Measurements from ENCODE around the gene NDC80.

The NDC80 gene

GRCh38 chr18:2651981-2652380, 80.6 kb downstream of the NDC80 start:
- DNase-seq (ENCODE audit: extremely low spot score), result no peak

GRCh38 chr18:2653467-2653866, 82.1 kb downstream of the NDC80 start:
- ChIA-PET CTCF (no interaction called here), POLR2A (interaction anchor here (1.1 kb wide), 1 partner anchor 16 kb away, joined by 3 read pairs; no protein-coding TSS in a partner anchor)
- TF ChIP-seq LEF1 (IDR thresholded peaks at IDR 0.05; ENCODE audit: borderline replicate concordance) (no peak), ELF4 (IDR thresholded peaks at IDR 0.05) (no peak)
- no peak for DNase-seq (ENCODE audit: extremely low spot score)

More at GRCh38 chr18:2651981-2652380, 80.6 kb downstream of the NDC80 start:
- POLR2A ChIA-PET, result no interaction called here
- CTCF ChIA-PET, result no interaction called here
- TF ChIP-seq FOXM1 (IDR thresholded peaks at IDR 0.05; ENCODE audit: borderline replicate concordance), result no peak
- TF ChIP-seq ARNT (IDR thresholded peaks at IDR 0.05), result no peak
- TF ChIP-seq FOXA1 (IDR thresholded peaks at IDR 0.05), result no peak
- no peak for TF ChIP-seq FOXK2 (IDR thresholded peaks at IDR 0.05)
- no peak for TF ChIP-seq HDGF (IDR thresholded peaks at IDR 0.05; ENCODE audit: borderline replicate concordance)
- TF ChIP-seq LEF1 (IDR thresholded peaks at IDR 0.05; ENCODE audit: borderline replicate concordance), result no peak
- no peak for TF ChIP-seq TARDBP (IDR thresholded peaks at IDR 0.05)
- no peak for TF ChIP-seq ZNF384 (IDR thresholded peaks at IDR 0.05)

GRCh38 chr18:2654169-2654927, 83.0 kb downstream of the NDC80 start:
- DNase-seq (ENCODE audit: extremely low spot score), result no peak
- CTCF ChIA-PET, result no interaction called here
- TF ChIP-seq LEF1 (IDR thresholded peaks at IDR 0.05; ENCODE audit: borderline replicate concordance), result no peak
- no peak for TF ChIP-seq HDGF (IDR thresholded peaks at IDR 0.05; ENCODE audit: borderline replicate concordance)
- TF ChIP-seq FOXA1 (IDR thresholded peaks at IDR 0.05), result no peak
- TF ChIP-seq ARNT (IDR thresholded peaks at IDR 0.05), result no peak
- no peak for TF ChIP-seq CTBP1 (IDR thresholded peaks at IDR 0.05; ENCODE audit: borderline replicate concordance)
- no peak for TF ChIP-seq L3MBTL2 (conservative IDR thresholded peaks at IDR 0.05)
- TF ChIP-seq FOXK2 (IDR thresholded peaks at IDR 0.05), result no peak
- TF ChIP-seq ZNF384 (IDR thresholded peaks at IDR 0.05), result no peak
- TF ChIP-seq BHLHE40 (IDR thresholded peaks at IDR 0.05; ENCODE audit: borderline replicate concordance), result no peak
- no peak for TF ChIP-seq SP1 (IDR thresholded peaks at IDR 0.05)
- POLR2A ChIA-PET, result interaction anchor here (1.0 to 1.8 kb wide), 4 partner anchors 9 to 82 kb away, joined by 3 to 6 read pairs (median 4); no protein-coding TSS in a partner anchor

GRCh38 chr18:2654928-2655177, 83.5 kb downstream of the NDC80 start:
- no peak for TF ChIP-seq FOXM1 (IDR thresholded peaks at IDR 0.05; ENCODE audit: borderline replicate concordance)
- no peak for TF ChIP-seq SP1 (IDR thresholded peaks at IDR 0.05)
- no peak for TF ChIP-seq ELF4 (IDR thresholded peaks at IDR 0.05)
- TF ChIP-seq ARNT (IDR thresholded peaks at IDR 0.05), result no peak
- no peak for TF ChIP-seq NFRKB (IDR thresholded peaks at IDR 0.05)
- no peak for TF ChIP-seq SUZ12 (IDR thresholded peaks at IDR 0.05)
- TF ChIP-seq FOXA1 (IDR thresholded peaks at IDR 0.05), result no peak
- no peak for TF ChIP-seq PKNOX1 (IDR thresholded peaks at IDR 0.05)
- TF ChIP-seq LEF1 (IDR thresholded peaks at IDR 0.05; ENCODE audit: borderline replicate concordance), result no peak
- no peak for TF ChIP-seq CTBP1 (IDR thresholded peaks at IDR 0.05; ENCODE audit: borderline replicate concordance)
- TF ChIP-seq FOXK2 (IDR thresholded peaks at IDR 0.05), result no peak
- no peak for TF ChIP-seq ZNF384 (IDR thresholded peaks at IDR 0.05)
- no peak for TF ChIP-seq L3MBTL2 (conservative IDR thresholded peaks at IDR 0.05)
- ChIA-PET POLR2A (interaction anchor here (1.0 to 1.8 kb wide), 3 partner anchors 10 to 82 kb away, joined by 3 to 6 read pairs (median 6); no protein-coding TSS in a partner anchor), CTCF (no interaction called here)
- DNase-seq (ENCODE audit: extremely low spot score), result no peak

GRCh38 chr18:2655178-2655953, 84.0 kb downstream of the NDC80 start, which contains the start of gene SMCHD1:
SMCHD1 (plus strand) TSS chr18:2655726; CDS start chr18:2656076, 350 bp downstream.
- peak; percentile 91 for TF ChIP-seq L3MBTL2 (conservative IDR thresholded peaks at IDR 0.05)
- TF ChIP-seq CTBP1 (IDR thresholded peaks at IDR 0.05; ENCODE audit: borderline replicate concordance), result no peak
- no peak for TF ChIP-seq LEF1 (IDR thresholded peaks at IDR 0.05; ENCODE audit: borderline replicate concordance)
- TF ChIP-seq NFRKB (IDR thresholded peaks at IDR 0.05), result no peak
- ChIA-PET CTCF (no interaction called here), POLR2A (interaction anchor here (0.6 to 2.2 kb wide), 7 partner anchors 10 to 152 kb away, joined by 3 to 6 read pairs (median 4); partner anchors contain the start of genes METTL4 and NDC80)
- peak; percentile 77 for DNase-seq (ENCODE audit: extremely low spot score)

- no peak for TF ChIP-seq ARNT (IDR thresholded peaks at IDR 0.05)
- TF ChIP-seq ELF4 (IDR thresholded peaks at IDR 0.05), result no peak
- no peak for TF ChIP-seq SP1 (IDR thresholded peaks at IDR 0.05)
- TF ChIP-seq HDGF (IDR thresholded peaks at IDR 0.05; ENCODE audit: borderline replicate concordance), result no peak
- no peak for TF ChIP-seq L3MBTL2 (conservative IDR thresholded peaks at IDR 0.05)
- TF ChIP-seq FOXK2 (IDR thresholded peaks at IDR 0.05), result no peak
- no peak for TF ChIP-seq SUZ12 (IDR thresholded peaks at IDR 0.05)
- POLR2A ChIA-PET, result interaction anchor here (0.6 to 2.2 kb wide), 6 partner anchors 15 to 152 kb away, joined by 3 to 6 read pairs (median 5); partner anchors contain the start of genes METTL4 and NDC80
- DNase-seq (ENCODE audit: extremely low spot score), result no peak
- CTCF ChIA-PET, result no interaction called here
Measured at GRCh38 chr18:2655954-2656236, 84.5 kb downstream of the NDC80 start.

GRCh38 chr18:2656237-2656980, 85.1 kb downstream of the NDC80 start:
- 0 out of 2 replicates have a peak, but pooled peaks have one; percentile 31 for TF ChIP-seq L3MBTL2 (conservative IDR thresholded peaks at IDR 0.05)
- TF ChIP-seq FOXK2 (IDR thresholded peaks at IDR 0.05), result no peak
- TF ChIP-seq ZNF384 (IDR thresholded peaks at IDR 0.05), result no peak
- TF ChIP-seq PKNOX1 (IDR thresholded peaks at IDR 0.05), result peak; percentile 57
- TF ChIP-seq BHLHE40 (IDR thresholded peaks at IDR 0.05; ENCODE audit: borderline replicate concordance), result no peak
- no peak for TF ChIP-seq CTBP1 (IDR thresholded peaks at IDR 0.05; ENCODE audit: borderline replicate concordance)
- TF ChIP-seq ELF4 (IDR thresholded peaks at IDR 0.05), result no peak
- no peak for TF ChIP-seq LEF1 (IDR thresholded peaks at IDR 0.05; ENCODE audit: borderline replicate concordance)
- no peak for TF ChIP-seq FOXA1 (IDR thresholded peaks at IDR 0.05)
- no peak for TF ChIP-seq NFRKB (IDR thresholded peaks at IDR 0.05)
- no peak for TF ChIP-seq ARNT (IDR thresholded peaks at IDR 0.05)
- CTCF ChIA-PET, result no interaction called here
- DNase-seq (ENCODE audit: extremely low spot score), result peak; percentile 15
- POLR2A ChIA-PET, result interaction anchor here (0.6 to 2.2 kb wide), 6 partner anchors 15 to 151 kb away, joined by 3 to 6 read pairs (median 5); partner anchors contain the start of genes METTL4 and NDC80

Data from HEK293T (cell line).